ACC112 (cell line): ENCODE measurements around the gene TYW5.
A peak's percentile ranks its signal among the peaks of the same experiment; 100 is the strongest.

Experiments
- H2AFZ ChIP-seq: fragments of 200-600 bp; sonication (generic); one replicate; pipeline ENCODE4 v1.6.0; 2017; ENCODE audit warnings: antibody characterized with exemption, low read length; ENCODE audit not compliant: unreplicated experiment
- H3K27ac ChIP-seq: fragments of 200-600 bp; sonication (generic); 2 replicates; pipeline ENCODE4 v1.5.1; 2014; ENCODE audit warnings: low read depth, mild to moderate bottlenecking, antibody characterized with exemption, low read length, moderate library complexity
- H3K27me3 ChIP-seq: fragments of 200-600 bp; sonication (generic); 2 replicates; pipeline ENCODE4 v1.6.1; 2014; ENCODE audit warnings: mild to moderate bottlenecking, antibody characterized with exemption, low read length, moderate library complexity, mixed read lengths; ENCODE audit not compliant: insufficient read depth
- H3K36me3 ChIP-seq: fragments of 200-600 bp; sonication (generic); 2 replicates; pipeline ENCODE4 v1.6.1; 2016; ENCODE audit warnings: mild to moderate bottlenecking, antibody characterized with exemption, low read length, moderate library complexity, mixed read lengths; ENCODE audit not compliant: insufficient read depth
- H3K4me1 ChIP-seq: fragments of 200-600 bp; sonication (generic); one replicate; pipeline ENCODE4 v1.6.1; 2016; ENCODE audit warnings: low read length, mixed read lengths; ENCODE audit not compliant: insufficient read depth, unreplicated experiment, control insufficient read depth
- H3K4me3 ChIP-seq: fragments of 200-600 bp; sonication (generic); 2 replicates; pipeline ENCODE4 v1.5.1; 2014; ENCODE audit warnings: mild to moderate bottlenecking, low read depth, low read length
- H3K79me2 ChIP-seq: fragments of 200-600 bp; sonication (generic); one replicate; pipeline ENCODE4 v1.6.0; 2016; ENCODE audit warnings: low read length; ENCODE audit not compliant: control insufficient read depth, unreplicated experiment, insufficient read depth

TYW5 gene

DNA sequence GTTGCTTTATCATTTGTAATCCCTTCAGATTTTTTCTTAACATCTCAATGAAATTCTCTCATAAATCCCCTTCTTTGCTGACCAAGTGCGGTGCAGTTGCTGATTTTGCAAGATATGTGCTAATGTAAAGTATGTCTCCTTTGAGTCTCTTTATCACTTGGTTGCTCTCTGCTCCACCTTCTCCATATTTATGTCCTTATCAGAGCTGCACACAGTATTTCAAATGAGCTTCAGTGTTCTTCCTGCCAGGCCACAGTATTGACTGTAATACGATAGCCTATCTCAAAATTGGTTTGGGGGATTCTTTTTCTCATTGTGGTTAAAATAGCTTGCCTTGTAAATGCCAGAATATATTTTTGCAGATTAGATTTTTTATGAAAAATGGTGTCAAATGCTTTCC is 32.3 kb upstream of the TYW5 start:
- no peak overlapping the region for H2AFZ ChIP-seq
- no peak overlapping the region for H3K4me3 ChIP-seq
- no peak overlapping the region for H3K27ac ChIP-seq
- no peaks in the 10 kb centered on the region for H3K79me2 ChIP-seq
- no peaks in the 10 kb centered on the region for H3K27me3 ChIP-seq
- no peaks in the 10 kb centered on the region for H3K36me3 ChIP-seq
- peaks cover 3% of the 10 kb centered on the region for H3K4me1 ChIP-seq

DNA sequence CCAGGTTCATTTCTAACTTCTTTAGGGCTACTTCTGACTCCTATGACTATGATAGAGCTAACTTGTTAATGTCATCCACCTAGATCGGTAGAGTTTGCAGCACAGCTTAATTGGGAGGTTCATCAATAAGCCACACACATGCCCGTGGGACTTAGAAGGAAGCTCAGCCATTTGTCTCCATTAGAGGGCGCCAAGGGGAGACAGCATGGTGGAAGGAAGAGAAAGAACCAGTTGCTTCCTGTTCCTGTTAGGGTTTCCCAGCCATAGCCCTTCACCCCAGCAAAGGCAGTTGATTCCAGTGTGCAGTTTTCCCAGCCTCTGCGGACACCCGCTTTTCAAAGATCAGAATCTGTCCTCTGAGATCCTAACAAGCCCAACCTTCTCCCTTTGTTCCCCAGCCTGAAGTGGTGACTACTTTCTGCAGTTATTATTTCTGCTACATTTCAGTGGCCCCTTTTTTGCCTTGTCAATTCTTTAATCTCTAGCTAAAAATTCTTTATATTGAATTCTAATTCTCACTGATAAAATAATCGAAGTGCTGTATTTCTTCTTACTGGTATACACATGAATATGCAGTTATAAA is 30.4 kb upstream of the TYW5 start:
- Histone ChIP-seq H3K36me3 (no peaks in the 10 kb centered on the region), H3K79me2 (no peaks in the 10 kb centered on the region), H3K4me1 (peaks cover 3% of the 10 kb centered on the region), H2AFZ (peak overlapping the region; percentile 83), H3K27me3 (no peaks in the 10 kb centered on the region), H3K4me3 (no peak overlapping the region), H3K27ac (no peak overlapping the region)

GRCh38 chr2:199984755-199985154 is 29.5 kb upstream of the TYW5 start:
- no peak overlapping the region for H2AFZ ChIP-seq
- peaks cover 5% of the 10 kb centered on the region for H3K4me1 ChIP-seq
- H3K27ac ChIP-seq = no peak overlapping the region
- no peaks in the 10 kb centered on the region for H3K36me3 ChIP-seq
- no peak overlapping the region for H3K4me3 ChIP-seq
- no peaks in the 10 kb centered on the region for H3K27me3 ChIP-seq
- no peaks in the 10 kb centered on the region for H3K79me2 ChIP-seq

- Histone ChIP-seq H3K36me3 (no peaks in the 10 kb centered on the region), H3K27ac (no peak overlapping the region), H2AFZ (no peak overlapping the region), H3K4me3 (no peak overlapping the region), H3K79me2 (no peaks in the 10 kb centered on the region), H3K4me1 (peaks cover 10% of the 10 kb centered on the region), H3K27me3 (no peaks in the 10 kb centered on the region)
Measured at GRCh38 chr2:199984159-199984558, 28.9 kb upstream of the TYW5 start.

DNA sequence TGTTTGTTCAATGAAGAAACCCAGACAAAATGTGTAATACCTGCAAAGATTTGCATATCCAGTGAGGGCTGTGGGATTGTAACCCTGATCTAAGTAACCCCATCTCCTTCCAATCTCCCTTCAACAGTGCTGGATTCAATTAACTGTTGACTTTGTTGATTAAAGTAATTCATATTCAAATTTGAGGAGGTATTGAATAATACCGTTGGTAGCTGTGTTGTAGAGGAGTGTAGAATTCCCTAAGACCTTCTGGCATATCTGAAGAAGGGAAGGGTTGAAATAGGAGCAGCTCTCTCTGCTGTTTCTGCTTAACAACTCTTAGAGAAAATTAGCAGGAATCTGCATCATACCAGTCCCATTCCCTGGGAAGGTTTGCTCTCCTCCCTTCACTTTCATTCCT is 28.2 kb upstream of the TYW5 start:
- H3K4me3 ChIP-seq = no peak overlapping the region
- no peaks in the 10 kb centered on the region for H3K79me2 ChIP-seq
- H3K27me3 ChIP-seq = no peaks in the 10 kb centered on the region
- no peak overlapping the region for H2AFZ ChIP-seq
- H3K4me1 ChIP-seq = peaks cover 16% of the 10 kb centered on the region
- no peak overlapping the region for H3K27ac ChIP-seq
- H3K36me3 ChIP-seq = no peaks in the 10 kb centered on the region

DNA sequence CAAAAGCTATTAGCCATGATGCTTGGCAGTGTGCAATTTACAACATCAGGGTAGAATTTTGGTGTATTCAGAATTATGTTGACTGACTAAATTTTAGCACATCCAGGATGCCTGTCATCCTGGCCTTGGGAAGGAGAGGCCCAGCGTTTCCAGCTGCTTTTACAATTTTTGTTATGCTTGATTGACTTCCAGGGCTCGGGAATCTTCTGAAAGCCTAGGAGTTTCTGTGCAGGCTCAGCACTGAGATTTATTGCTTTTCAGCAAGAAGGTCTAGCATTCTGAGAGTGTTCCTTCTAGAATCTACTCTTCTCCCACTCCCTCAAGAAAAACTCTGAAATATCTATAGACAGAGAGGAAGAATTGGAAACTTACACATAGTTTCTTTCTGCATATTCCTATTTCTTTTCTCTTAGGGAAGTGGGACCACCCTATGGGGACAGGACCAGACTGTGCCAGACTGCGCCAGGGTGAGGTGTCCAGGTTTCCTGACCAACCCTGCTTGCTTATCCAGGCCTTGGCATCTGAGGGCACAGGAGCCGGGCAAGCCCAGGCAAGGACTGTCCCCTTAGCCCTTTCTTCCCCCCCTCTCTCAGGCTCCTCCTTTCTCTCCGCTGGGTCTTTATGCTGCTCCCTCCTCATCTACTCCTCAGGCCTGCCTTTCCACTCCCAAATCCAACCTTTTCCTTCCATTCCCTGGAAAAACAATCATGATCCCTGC is 27.0 kb upstream of the TYW5 start:
- Histone ChIP-seq H3K27ac (no peak overlapping the region), H3K36me3 (no peaks in the 10 kb centered on the region), H3K27me3 (no peaks in the 10 kb centered on the region), H3K4me3 (no peak overlapping the region), H3K4me1 (peaks cover 27% of the 10 kb centered on the region), H2AFZ (no peak overlapping the region), H3K79me2 (no peaks in the 10 kb centered on the region)

GRCh38 chr2:199979832-199980628 is 24.7 kb upstream of the TYW5 start:
- peak overlapping the region; percentile 9 for H3K27ac ChIP-seq
- no peaks in the 10 kb centered on the region for H3K27me3 ChIP-seq
- H3K4me3 ChIP-seq = peak overlapping the region; percentile 56
- H3K4me1 ChIP-seq = peaks cover 32% of the 10 kb centered on the region
- H3K36me3 ChIP-seq = no peaks in the 10 kb centered on the region
- peak overlapping the region; percentile 96 for H2AFZ ChIP-seq
- no peaks in the 10 kb centered on the region for H3K79me2 ChIP-seq

DNA sequence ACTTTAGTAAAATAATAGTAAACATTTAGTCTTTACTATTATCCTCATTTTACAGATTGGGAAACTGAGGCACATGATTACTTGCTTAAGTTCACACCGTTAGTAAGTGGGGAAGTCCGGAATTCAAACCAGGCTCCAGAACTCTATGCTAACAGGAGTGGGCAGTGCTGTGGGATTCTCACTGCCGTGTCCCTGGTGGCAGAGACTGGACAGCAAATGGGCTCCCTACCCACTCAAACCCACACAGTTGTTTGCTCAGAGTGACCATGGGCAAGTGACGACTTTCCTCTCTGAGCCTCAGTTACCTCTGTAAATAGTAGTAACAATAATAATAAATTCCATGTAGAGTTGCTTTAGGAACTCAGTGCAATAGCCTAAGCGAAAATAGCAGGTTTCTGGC is 24.1 kb upstream of the TYW5 start:
- Histone ChIP-seq H2AFZ (peak overlapping the region; percentile 96), H3K4me1 (peaks cover 33% of the 10 kb centered on the region), H3K79me2 (no peaks in the 10 kb centered on the region), H3K36me3 (no peaks in the 10 kb centered on the region), H3K4me3 (peak overlapping the region; percentile 56), H3K27ac (peak overlapping the region; percentile 9), H3K27me3 (no peaks in the 10 kb centered on the region)

GRCh38 chr2:199977984-199978415 is 22.7 kb upstream of the TYW5 start:
- Histone ChIP-seq H3K79me2 (no peaks in the 10 kb centered on the region), H3K36me3 (no peaks in the 10 kb centered on the region), H2AFZ (no peak overlapping the region), H3K4me1 (peaks cover 33% of the 10 kb centered on the region), H3K27ac (peak overlapping the region; percentile 67), H3K4me3 (peak overlapping the region; percentile 56), H3K27me3 (no peaks in the 10 kb centered on the region)

DNA sequence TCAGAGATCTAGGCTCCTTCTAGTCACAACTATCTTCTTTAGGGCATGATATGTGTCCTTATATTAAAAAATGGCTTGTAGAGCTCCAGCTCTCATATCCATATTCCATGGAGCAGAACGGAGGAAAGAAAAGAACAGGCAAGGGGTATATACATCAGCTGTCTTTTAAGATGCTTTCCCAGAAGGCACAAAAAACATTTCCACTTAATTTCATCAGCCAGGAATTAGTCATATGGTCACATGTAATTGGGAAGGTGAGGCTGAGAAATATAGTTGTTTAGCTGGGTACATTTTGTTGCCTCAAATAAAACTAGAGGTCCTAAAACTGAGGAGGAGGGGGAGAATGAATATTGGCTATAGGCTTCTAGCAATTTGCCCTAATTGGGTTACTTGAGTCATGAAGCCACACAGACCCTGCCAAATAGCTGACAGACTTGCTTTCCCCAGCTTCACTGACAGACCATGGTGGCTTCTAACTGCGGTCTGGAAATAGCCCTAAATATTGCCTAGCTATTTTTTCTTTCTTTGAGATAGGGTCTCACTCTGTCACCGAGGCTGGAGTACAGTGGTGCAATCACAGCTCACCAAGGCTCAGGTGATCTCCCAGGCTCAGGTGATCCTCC is 20.1 kb upstream of the TYW5 start:
- H3K4me3 ChIP-seq = no peak overlapping the region
- H3K79me2 ChIP-seq = no peaks in the 10 kb centered on the region
- peaks cover 33% of the 10 kb centered on the region for H3K4me1 ChIP-seq
- no peak overlapping the region for H2AFZ ChIP-seq
- H3K36me3 ChIP-seq = no peaks in the 10 kb centered on the region
- H3K27ac ChIP-seq = peak overlapping the region; percentile 50
- H3K27me3 ChIP-seq = no peaks in the 10 kb centered on the region
